Anterior cingulate cortex (tissue), 58 donors: ENCODE results near the gene MCAT.
"Not testable (repeated sequence)": the region's sequence is repeated elsewhere in the genome, so short reads cannot be mapped to it uniquely, and the experiment has no call there.

Experiments used
- DNase-seq, 58 donors: peaks; one replicate each; lab custom pipeline; 2025; lab: John Stamatoyannopoulos, UW

MCAT gene

GRCh38 chr22:43157874-43158546 is 14.8 kb upstream of the MCAT start:
- DNase-seq: no peak

- DNase-seq: no peak
Measured at GRCh38 chr22:43156413-43156812, 13.2 kb upstream of the MCAT start.

- DNase-seq: no peak
Measured at GRCh38 chr22:43155789-43156188, 12.6 kb upstream of the MCAT start.

DNA sequence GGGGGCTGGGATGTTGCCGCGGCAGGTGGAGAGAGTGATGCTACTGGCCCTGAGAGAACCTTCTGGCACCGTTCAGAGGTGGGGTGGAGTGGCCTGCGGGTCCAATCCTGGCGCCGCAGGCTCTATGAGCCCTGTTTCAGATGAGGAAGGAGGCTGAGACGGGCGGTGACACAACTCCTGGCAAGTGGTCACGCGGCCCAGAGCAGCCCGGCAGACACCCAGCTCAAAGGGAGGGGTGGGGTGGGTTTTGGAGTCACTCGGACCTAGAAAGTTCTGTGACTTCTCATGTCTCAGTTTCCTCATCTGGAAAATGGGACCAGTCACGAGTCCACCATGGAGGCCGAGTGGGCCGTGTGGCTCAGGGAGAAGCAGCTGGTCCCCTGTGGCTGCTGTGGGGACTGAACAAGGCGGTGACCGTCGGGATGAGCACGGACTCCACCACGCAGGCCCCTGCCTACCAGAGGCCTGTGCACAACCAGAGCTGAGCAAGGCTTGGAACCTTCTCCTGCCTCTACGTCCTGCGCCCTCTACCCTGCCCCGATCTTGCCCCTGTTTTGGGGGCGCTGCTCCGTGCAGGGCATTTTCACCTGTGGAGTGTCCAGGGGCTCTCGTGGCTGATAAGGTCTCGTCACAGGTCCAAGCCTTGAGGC is 11.8 kb upstream of the MCAT start:
- DNase-seq: peak in 3 of 58 donors; percentile 14 to 19 (median 18)

GRCh38 chr22:43153899-43154298 is 10.7 kb upstream of the MCAT start:
- DNase-seq: no peak

DNA sequence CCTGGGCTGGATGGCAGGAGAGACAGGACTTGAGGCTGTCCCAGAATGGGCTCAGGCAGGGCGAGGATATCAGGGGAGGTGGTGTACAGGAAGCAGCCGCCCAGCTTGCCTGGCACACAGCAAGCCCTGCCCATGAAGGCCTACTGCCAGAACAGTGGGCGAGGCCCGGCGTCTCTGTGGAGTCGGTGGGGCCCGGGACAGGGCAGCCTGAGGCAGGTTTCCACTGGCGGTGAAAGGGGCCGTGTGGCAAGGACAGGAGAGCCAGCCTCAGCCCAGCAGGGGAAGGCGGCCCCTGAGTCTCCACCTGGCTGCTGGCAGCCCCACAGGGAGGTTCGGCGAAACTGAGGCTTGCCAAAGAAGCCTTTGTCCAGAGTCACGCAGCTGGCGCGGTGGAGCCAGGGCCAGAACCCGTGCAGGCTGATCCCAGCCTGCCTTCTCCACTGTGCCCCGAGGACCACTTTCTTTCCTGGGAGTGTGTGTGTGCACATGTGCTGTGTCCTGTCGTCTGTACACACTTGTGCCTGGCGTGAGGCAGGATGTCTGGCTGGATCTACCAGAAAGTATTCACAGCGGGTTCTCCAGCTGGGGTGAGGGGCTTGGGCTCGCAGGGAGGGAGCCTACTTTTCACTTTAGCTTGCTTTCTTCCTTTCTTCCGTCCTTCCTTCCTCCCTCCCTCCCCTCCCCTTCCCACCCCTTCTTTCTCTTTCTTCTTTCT is 9.3 kb upstream of the MCAT start:
- DNase-seq: peak in 37 of 58 donors; percentile 9 to 82 (median 41)

DNA sequence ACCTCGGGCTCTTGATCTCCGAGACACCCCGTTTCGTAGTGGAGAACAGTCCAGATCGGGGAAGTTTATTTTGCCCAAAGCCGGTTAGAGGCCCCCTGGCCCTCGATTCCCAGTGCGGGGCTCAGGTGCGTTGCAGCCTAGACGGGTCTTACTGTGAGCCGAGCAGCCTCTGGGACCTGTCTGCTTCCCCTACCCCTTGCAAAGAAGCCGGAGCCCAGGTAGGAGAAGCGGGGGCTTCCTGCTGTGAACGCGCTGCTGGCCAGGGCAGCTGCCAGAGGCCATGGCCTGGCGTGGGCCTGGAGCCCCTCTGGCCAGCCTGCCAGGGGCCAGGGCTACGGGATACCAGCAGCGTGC is 8.8 kb upstream of the MCAT start:
- peak in 2 of 58 donors; percentile 35 to 53 for DNase-seq

GRCh38 chr22:43151251-43152002 is 8.2 kb upstream of the MCAT start, which contains the start of gene TSPO:
TSPO (plus strand) TSS chr22:43151559; CDS start chr22:43159239, 7,680 bp downstream.
- DNase-seq: peak in 54 of 58 donors; percentile 17 to 89 (median 70)

DNA sequence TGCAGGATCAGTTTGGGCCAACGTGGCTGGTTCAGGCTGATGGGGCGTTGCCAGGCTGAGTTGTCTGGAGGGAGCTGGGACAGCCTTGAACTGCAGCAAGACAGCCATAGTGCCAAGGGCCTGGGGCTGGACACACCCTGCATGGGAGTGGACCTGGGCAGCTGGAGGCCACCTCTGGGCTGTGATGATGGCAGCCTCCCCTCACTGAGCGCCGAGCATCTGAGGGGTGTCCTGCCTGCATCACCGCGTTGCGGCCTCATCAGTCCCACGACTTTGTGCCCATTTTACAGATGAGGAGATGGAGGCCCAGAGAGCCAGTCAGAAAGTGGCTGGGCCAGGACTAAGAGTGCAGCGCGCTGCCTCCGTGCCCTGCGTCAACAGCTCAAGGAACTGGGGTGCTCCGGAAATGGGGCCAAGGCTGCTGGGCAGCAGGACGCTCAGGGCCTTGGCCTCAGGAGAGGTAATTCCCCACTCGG is 7.6 kb upstream of the MCAT start:
- DNase-seq: no peak

- peak in 1 of 58 donors; percentile 6 for DNase-seq
Measured at GRCh38 chr22:43148581-43148980, 5.4 kb upstream of the MCAT start.

- peak in 4 of 58 donors; percentile 6 to 52 (median 8) for DNase-seq
Measured at GRCh38 chr22:43147821-43148220, 4.6 kb upstream of the MCAT start.

DNA sequence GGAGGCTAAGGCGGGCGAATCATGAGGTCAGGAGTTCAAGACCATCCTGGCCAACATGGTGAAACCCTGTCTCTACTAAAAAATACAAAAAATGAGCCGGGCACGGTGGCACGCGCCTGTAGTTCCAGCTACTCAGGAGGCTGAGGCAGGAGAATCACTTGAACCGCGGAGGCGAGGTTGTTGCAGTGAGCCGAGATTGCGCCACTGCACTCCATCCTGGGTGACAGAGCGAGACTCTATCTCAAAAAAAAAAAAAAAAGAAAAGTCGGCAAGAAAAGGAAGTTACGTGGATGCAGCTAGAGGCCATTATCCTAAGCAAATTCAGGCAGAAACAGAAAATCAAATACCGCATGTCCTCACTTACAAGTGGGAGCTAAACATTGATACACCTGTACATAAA is 3.1 kb upstream of the MCAT start:
- not testable (repeated sequence) for DNase-seq

GRCh38 chr22:43145371-43145770 is 2.2 kb upstream of the MCAT start:
- not testable (repeated sequence) for DNase-seq

GRCh38 chr22:43144949-43145348 is 1.8 kb upstream of the MCAT start:
- no peak for DNase-seq

GRCh38 chr22:43136801-43137200 is 6.4 kb downstream of the MCAT start:
- no peak for DNase-seq

DNA sequence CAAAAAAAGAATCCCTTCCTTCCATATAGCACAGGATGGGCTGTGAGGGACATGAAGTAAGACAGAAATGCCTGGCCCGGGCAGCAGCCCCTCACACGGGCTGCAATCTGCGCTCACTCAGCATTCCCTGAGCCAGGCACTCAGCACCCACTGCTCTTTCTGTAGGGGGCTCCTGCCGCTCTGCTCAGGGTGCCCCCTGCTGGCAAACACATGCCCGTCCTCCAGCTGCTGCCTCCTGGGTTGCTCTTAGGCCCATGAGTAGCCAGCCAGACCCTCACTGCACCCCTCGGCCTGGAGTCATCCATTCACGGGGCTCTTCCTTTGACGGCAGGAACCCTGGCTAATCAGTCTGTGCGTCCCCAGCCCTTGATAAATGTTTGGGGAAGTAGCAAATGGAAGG is 6.9 kb downstream of the MCAT start:
- peak in 4 of 58 donors; percentile 6 to 29 (median 12) for DNase-seq

GRCh38 chr22:43135565-43135964 is 7.6 kb downstream of the MCAT start:
- DNase-seq: no peak

DNA sequence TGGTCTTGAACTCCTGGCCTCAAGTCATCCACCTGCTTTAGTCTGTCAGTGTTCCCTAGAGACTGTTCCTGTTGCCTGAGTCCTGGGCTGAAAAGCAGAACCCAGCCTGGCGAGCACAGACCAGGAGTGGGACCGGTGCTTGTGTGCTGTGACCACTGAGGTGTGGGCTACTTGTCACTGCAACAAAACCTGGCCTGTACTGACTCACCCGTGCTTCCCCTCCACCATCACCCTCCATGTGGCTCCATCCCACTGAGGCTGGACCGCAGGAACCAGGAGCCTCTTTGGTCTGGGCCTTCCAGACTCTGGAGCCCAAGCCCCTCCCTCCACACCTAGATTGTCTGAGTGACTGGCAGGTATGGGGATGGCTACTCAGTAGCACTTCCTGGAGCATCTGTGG is 8.6 kb downstream of the MCAT start:
- no peak for DNase-seq

DNA sequence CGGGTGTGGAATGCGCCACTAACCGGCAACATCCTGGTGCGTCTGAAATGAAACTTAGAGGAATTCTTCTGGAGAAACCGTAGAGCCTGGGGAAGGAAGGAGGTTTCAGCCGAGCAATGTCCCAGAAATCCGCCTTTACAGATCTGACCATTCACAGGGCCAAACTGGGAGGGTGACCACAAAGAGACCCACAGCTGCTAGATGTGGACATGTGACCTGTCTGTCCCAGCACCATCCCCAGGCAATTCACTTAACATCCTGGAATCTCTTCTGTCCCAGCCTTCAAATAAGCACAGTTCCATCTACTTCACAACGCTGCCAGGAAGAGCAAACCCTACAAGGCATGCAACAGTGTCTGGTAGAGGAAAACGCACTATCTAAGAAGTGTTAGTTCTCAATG is 9.8 kb downstream of the MCAT start:
- no peak for DNase-seq

GRCh38 chr22:43131773-43132501 is 11.3 kb downstream of the MCAT start:
- DNase-seq: no peak
